HK-2 (cell line): ENCODE data around the gene DCXR.

ENCODE experiments used
- DNase-seq: peaks from one replicate; pipeline ENCODE4 v3.0.0-alpha.2; 2018; ENCODE audit not compliant: unreplicated experiment

DCXR gene

DNA sequence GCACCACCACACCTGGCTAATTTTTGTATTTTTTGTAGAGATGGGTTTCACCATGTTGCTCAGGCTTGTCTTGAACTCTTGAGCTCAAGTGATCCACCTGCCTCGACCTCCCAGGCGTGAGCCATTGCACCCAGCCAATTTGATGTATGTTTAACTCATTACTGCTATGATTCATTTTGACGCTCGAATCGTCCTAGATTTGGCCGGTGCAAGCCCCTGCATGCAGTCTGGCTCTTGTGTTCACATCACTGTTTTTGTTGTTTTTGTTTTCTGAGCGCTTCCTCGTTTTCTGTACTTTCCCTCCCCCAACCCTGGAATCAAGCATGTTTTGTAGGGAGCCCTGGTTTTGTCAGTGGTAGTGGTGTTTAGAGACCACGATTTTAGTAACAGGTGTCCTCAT, 35.9 kb upstream of the DCXR start:
- no peak for DNase-seq

DNA sequence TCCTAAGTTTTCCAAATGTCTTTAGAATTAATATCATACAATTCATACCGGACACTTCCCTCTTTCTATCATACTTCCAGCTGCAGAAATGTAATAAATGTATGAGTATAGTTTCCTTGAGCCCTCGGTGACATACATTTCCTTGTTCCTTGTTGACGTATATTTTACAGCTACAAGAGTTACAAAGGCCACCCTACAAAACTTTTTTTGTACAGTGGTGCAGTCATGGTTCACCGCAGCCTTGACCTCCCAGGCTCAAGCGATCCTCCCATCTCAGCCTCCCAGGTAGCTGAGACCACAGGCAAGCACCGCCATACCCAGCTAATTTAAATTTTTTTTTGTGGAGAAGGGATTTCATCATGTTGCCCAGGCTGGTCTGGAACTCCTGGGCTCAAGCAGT, 35.3 kb upstream of the DCXR start:
- no peak for DNase-seq

DNA sequence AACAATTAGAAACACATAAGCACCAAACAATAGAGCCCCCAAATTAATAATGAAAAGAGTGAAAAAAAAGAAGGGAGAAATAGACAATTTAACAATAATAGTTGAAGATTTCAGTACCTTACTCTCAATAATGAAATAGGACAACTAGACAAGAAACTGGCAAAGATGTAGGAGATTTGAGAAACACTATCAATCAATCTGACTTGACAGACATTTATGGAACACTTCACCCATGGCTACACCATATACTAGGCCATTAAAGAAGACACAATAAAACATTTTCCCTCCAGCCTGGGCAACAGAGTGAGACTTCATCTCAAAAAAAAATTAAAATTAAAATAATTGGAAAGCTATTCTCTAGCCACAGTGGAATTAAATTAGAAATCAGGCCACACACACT, 33.1 kb upstream of the DCXR start:
- DNase-seq: no peak

DNA sequence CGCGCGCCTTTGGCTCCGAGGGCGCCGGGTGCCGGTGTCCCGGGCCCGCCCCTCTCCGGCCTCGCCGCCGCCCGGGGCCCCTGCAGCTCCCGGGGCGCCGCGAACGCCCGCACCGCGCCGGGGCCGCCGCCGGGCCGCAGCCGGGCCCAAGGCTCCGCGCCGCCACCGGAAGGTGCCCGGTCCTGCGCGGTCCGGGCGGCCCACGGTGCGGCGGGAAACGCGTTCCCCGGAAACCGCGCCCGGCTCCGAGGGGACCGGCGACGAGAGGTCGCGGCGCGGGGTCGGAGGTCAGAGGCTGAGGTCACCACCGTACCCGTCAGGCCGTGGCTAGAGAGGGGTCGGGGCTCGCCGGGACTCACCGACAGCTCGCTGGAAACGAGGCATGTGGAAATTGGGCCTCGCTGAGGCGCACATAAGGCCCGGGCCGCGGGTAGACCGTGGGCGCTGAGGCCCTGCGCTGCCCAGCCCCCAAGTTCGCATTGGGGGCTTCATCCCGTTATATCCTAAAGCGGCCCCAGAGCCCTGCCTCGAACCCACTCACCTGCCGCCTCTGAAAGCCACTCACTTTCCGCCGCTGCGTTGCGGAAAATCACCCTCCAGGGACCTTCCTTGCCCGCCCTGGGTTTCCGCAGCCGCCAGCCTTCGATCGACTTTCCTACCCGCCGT, 28.3 kb upstream of the DCXR start, which contains the start of gene DUS1L:
TSS of gene DUS1L (minus strand) at position 167 of the 666 bp plus-strand sequence. CDS start 745 bp downstream, outside the sequence.
- DNase-seq: peak; percentile 51

DNA sequence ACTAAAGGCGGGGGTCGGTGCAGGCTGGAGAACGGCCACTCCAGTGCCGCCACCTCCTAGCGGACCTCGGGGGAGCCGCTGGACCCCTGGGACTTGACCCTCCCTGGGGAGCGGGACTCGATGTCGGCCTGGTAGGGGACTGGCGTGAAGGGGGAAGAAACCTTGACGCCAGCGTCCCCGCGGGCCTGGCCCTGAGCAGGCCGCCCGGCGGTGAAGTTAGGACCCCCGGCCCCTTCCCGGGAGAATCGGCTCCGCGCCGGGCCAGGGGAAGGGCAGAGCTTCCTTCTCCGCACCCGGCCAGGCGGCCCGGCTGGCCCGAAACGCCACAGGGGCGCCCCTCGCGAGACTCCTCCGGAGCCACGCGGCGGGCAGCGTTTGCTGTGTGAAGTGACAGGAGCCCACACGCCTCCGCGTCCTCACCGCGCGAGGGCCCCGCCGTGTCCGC, 27.7 kb upstream of the DCXR start:
- DNase-seq: no peak

DNA sequence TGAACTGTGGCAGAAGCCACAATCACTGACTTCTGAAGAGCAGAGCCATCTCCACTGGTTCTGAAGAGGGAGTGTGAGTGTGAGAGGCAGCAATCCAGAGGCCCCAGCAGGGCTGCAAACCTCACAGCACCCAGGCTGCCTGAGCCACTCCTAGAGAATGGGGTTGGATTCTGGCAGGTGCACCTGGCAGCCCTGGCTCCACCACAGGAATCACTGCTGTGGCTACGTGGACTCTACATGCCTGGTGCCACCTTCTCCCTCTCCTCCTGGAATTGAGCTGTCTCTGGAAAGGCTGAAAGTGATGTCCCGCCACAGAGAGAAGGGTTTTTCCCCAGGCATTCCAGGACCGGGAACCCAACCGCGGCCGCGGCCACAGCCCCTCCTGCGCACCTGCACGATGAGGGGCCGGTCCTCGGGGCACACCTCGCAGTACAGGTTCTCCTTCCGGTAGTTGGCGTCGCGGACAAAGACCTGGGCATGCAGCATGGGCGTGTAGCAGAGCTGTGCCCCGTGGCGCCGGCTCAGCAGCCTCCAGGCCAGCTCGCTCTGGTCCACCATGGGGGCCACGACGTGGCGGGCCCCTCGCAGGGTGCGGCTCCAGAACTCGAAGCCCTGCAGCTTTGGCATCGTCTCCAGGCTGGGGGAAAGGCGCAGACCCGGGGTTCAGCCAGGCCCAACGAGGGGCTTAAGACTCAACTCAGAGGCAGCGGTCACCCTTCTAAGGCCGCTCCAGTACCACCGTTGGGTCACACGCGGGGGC, 27.1 kb upstream of the DCXR start:
- DNase-seq: peak; percentile 49

DNA sequence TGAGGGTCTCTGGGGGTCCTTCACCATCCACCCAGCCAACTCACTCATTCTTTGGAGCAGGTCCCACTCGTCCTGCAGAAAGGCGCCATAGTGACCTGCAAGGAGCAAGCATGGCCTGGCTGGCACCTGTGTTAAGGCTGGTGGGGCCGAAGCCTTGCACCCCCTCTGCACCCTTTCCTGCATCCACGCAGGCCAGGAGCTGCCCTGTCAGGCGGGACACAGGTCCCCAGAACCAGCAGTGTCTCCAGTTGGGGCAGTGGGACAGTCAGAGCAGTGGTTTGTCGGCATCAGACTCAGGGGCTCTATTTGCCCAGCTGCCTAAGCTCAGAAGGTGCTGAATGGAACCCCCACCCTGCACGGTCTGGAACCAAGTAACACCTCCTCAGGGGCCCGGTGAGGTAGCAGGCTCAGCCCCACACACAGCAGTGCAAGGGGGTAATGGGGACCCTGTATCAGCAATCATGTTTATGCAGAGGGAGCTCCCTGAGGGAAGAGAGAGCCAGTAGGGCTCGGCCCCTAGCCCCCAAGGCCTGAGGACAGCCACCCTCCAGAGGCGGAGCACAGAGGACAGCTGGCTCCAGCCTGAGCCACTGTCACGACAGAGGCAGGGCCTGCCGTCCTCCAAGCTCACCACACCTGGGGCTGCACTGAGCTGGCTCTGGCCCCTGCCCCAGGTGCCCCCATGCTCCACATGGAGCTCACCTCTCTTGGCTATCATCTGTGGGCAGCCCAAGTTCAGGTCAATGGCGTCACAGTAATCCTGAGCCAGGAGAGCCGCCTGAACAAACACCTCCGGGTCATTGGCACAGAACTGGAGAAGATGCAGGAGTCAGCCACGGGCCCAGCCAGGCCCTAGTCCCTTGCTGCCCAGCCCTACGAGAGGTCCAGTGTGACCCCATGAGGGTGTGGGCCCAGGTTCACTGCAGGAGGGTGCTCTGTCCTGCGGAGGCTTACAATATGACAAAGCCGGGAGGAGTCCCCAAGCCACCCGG, 26.2 kb upstream of the DCXR start:
- no peak for DNase-seq

DNA sequence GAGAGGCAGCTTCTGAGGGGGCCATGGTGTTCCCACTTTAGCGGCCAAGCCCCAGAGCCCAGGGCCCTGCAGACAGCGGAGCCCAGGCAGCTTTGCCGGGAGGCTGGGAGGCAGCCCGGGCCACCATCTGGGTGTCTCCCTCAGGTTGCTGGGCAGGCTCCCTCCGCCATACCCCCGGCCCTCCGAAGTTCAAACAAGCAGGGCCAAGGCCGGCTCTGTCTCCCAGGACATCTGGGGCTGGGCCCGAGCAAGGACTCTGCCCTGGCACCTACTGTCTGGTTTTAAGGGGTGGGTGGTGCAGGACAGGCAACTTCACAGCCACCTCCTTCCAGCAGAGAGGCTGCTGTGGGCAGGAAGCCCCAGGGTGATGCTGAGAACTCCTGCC, 25.5 kb upstream of the DCXR start:
- no peak for DNase-seq

DNA sequence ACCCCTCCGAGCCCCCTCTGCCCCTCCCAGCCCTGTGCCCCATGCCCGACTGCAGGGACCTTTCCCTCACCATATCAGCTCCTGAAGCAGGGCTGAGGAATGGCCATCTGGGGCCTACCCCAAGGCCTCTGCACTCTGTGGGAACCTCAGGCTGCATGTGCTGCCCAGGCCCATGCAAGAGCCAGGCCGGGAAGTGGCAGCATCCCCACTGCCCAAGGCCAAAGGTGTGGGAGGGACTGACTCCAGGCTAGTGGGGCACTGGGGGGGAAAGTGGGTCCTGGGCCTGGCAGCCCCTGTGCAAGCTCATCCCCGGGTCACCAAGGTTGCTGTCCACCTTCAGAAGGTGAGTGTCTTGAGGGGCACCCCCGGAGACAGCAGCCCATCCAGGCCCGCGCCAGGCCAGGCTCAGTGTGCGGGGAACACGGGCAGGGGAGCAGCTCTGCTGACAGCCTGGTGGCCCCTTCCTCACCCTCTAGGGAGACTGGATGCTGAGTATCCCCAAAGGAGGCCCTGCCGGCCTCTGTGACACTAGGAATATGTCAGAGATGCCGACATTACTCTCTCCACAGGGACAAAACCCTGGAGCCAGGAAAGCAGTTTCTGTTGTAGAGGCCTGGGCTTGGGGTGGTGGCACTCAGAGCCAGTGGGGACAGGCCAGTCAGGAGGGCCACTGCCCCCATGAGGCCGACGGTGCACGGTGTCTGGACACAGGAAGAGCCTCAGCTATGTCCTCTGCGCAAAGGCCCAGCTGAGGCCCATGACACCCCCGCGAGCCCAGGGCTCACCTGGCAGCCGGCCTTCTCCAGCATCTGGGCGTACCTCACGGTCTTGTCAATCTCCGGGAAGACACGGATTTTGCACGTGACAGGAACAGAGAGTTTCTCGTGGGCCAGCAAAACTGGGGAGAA, 24.8 kb upstream of the DCXR start:
- no peak for DNase-seq

DNA sequence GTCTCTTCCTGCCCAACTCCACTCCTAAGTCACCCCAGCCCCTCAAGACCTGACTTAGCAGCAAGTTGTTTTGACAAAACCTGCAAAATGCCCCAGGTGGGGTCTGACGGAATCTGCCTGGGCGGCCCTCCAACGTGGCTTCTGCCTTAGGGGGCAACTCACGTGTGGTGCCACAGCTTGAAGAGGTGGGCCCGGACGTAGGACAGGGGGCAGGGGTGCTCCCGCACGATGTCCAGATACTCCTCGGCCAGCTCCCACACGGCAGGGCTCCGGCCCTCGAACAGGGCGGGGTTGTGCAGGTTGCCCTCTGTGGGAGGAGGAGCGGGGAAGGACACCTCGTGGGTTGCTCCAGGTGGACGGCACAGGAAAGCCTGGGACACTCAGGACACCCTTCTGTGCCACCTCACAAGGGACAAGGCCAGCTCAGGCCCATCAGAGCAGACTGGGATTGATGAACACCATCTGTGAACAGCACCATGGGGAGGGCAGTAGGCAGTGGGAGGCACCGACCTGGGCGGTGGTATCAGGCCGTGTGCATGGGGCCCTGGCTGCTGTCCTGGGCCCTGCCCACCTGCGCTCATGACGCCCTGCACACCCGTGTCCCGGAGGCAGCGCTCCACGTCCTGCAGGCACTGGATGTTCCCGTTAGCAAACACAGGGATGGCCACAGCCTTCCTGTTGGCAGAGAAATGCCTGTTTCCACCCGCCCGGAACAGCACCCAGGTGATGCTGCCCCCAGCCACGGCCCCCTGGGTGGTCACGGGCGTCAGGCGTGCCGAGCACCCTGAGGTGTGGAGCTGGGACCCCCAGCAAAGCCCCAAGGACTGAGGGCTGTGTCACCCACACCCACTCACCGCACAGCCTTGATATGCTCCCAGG, 23.8 kb upstream of the DCXR start:
- DNase-seq: no peak

DNA sequence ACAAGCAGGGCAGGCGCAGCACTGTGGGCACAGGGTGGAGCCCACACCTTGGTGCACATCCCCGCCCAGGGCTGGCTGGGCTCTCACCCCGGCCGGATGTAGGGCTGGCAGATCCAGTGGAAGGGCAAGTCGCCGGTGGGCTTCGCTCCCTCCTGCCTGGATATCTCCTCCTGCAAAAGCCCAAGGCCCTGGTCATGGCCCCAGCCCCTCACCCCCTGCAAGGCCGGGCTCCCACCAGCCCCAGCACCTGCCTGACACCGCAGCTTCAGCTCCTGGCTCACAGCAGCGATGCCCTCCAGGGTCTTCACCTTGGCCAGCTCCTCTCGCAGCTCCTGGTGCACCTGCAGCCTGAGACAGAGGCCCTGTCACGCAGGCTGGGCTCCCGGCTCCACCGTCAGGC, 23.1 kb upstream of the DCXR start:
- no peak for DNase-seq

DNA sequence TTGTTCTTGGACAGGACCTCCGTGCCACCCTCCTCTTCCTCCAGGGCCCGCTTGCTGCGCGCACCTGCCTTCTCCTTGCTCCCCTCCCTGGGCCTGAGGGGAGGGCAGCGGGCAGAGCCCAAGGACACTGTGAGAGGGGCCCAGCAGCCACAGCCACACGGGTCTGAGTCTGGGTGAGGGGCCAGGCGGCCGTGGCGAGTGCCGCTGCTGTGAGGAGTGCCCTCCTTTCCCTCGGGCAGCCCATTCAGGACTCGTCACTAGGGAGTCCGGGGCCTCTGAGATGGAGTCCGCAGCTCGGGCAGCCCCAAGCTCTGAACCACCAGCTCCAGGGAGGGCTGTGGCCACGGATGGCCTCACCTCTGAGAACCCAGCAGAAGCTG, 22.5 kb upstream of the DCXR start:
- no peak for DNase-seq

DNA sequence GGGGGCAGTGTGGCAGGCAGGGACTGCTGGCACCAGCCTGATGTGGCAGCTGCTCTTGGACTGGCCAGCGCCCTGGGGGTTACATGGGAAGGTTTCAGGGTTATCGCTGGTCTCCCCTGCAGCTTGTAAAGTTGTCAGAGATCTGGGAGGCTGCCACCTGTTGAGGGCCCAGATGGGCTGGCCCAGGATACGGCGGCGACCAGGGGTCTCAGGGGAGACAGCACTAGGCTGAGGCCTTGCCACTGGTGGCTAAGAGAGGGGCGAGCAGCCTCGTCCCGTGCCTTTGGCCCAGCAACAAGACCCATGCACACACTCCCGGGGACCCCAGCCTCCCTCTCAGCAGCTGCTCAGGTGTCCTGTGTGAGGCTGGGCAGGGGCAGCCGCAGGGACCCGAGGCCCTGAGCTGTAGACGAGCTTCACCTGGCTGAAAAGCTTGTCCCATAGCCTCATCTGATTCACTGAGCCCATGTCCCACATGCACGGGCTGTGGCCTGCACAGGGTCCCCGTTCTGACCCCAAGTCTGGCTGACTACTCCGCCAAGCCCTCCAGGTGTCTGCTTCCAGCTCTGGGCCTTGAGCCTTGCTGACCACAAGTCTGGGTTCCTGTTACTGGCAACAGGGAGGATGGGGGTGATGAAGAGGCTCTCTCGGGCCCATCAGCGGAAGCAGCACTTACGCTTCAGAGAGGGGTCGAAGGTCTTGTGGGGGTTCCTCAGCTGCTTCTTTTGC, 21.9 kb upstream of the DCXR start:
- DNase-seq: no peak

DNA sequence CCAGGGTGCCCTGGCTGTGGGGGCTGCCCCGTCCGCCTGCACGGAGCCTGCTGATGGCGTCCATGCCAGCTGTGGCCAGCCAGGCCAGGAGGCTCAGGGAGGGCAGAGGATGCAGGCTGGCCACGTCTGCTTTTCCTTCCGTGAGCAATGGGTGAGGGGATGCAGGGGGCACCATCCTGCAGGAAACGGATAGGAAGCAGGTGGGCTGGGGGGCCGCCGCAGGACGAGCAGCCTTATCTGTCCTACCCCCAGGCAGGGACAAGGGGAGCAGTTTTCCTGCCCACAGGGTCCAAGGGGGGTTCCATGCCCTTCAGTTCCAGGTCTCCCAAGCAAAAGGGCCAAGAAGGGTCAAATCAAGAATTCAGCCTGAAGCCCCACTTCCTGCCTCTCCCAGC, 21.4 kb upstream of the DCXR start:
- no peak for DNase-seq

DNA sequence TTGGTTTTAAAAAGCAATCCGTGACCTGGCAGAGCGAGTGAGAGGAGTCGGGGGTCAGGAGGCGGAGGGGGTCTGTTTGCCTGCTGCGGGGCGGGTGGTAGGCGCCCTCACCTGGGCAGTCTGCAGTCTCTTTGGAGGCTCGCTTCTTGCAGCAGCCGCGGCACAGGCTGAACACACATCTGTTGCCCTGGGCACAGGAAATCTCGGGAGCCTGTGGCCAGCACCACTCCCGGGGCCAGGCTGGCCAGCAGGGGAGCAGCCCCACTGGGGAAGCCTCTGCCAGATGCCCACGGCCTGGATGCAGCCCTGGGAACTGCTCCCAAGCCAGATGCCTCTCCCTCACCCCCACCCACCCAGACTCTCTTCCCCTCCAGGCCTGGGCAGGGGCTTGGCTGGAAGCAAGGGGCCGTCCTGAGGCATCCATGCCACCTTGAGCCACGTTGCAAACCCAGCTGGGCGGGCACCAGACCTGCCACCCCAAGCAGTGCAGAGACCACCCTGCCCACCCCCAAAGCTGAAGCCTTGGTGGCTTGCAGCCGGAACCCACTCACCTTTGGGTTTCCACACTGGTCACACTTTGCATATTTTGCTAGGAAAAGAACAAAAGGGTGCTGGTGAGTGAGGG, 20.8 kb upstream of the DCXR start:
- DNase-seq: no peak

DNA sequence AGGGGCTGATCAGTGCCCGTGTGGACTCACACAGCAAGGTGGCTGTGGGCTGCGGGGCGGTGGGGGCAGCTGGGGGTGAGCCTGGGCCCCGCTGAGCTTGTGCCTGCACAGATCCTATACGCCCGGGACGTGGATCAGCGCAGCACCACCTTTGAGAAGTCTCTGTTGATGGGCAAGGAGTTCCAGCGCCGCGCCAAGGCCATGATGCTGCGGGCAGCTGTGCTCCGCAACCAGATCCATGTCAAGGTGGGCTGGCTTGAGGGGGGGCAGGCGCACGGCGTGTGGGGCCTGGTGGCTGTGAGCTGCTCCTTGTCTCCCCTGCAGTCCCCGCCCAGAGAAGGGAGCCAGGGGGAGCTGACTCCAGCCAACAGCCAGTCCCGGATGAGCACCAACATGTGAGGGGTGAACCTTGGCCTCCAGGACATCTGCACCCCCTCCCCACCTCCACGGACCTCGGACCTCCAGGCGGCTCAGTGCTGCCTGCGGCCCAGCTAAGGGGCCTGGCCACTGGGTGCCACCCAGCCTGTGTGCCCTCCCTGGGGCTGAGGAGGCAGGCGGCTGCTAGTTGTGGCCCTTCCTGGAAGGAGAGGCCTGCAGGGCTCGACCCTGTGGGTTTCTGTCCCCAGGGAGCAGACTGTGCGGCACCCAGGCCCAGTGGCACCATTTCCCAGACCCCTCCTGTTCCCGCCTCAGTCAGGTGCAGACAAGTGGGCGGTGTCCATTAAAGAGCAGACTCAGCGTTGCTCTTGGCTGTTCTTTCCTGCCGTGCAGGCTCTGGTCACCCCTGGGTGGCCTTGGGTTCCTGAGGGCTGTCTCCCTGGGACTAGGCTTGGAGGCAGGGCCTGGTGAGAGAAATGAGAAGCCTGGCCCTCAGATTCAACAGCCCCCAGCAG, 19.5 kb upstream of the DCXR start:
- no peak for DNase-seq

DNA sequence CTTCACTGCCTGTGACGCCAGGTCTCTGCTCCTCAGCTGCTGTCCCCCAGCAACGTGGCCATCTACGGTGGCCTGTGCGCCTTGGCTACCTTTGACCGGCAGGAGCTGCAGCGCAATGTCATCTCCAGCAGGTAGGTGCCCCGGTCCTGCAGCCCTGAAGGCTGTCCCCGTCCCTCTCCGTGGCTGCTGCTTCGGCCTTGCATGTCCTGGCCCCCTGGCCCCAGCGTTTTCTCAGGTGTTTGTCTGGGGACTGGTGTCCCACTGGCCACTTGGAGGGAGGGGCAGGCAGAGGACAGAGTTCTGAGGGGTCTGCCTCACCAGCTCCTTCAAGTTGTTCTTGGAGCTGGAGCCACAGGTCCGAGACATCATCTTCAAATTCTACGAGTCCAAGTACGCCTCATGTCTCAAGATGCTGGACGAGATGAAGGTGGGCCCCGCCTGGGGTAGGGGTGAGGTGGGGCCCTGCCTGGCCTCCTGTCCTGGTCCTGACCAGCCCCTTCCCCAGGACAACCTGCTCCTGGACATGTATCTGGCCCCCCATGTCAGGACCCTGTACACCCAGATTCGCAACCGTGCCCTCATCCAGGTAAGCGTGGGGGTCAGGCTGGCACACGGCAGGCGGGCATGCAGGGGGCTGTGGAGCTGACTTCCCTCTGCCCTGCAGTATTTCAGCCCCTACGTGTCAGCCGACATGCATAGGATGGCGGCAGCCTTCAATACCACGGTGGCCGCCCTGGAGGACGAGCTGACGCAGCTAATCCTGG, 18.6 kb upstream of the DCXR start:
- DNase-seq: no peak
